ENCODE results near the gene SYTL3.

The SYTL3 gene

GRCh38 chr6:158793432-158793831 is 143.6 kb downstream of the SYTL3 start:
- no peak for DNase-seq (ENCODE audit: low read depth in 2 of 2)

GRCh38 chr6:158795516-158795915 is 145.7 kb downstream of the SYTL3 start:
- no peak for DNase-seq (ENCODE audit: low read depth in 2 of 2)

DNA sequence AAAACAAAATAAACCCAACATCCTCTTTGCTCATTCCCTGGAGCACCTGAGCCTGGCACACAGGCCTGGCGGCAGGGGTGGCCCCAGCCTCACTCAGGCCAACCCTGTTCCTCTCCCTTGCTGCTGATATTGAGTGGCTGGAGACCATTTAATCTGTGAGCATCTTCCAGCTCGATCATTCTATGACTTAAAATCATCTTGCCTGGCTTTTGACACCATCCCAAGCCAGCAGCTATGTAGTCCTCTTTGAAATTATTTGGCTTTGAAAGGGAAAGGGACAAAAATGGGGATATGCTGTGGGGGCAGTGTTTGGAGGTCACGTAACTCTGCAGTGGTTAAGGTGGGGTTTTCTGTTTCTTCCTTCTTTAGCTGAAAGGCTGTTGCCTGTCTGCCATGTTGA is 146.5 kb downstream of the SYTL3 start:
- no peak for DNase-seq (ENCODE audit: low read depth in 2 of 2)

- DNase-seq (ENCODE audit: low read depth in 2 of 2) = no peak
Measured at GRCh38 chr6:158797331-158798310, 147.8 kb downstream of the SYTL3 start.

GRCh38 chr6:158798311-158798710 is 148.5 kb downstream of the SYTL3 start:
- no peak for DNase-seq (ENCODE audit: low read depth in 2 of 2)

DNA sequence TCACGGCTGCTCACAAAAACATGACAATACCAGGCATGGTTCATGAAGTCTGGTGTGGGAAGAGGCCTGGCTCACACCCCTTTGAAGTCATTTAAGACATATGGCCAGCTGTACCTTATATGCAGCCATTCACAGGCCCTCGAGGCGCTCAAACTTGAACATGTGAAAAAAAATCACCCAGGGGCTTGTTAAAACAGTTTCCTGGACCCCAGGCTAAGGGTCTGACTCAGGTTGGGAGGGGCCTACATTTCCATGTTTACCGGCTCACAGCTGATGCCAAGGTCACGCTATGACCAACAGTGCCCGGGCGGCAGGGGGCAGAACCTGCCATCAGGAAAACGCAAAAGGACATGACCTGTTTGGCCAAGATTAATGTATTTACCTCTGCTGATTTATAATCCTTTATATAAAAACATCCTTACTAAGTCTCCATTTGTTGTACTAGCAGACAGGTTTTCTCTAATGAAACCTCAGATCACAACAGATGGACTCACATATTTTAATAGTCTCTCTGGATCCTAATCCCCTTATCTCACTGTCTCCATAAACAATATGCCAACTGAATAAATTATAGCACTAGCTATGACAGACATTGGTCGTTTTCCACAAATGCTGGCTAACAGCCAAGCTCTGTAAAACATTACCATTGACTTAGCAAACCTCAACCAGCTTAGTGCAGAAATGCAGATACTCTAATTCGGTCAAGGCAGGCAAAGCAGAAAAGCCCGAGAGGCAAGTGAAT is 149.4 kb downstream of the SYTL3 start:
- no peak for DNase-seq (ENCODE audit: low read depth in 2 of 2)

- no peak for DNase-seq (ENCODE audit: low read depth in 2 of 2)
Measured at GRCh38 chr6:158801655-158802294, 151.9 kb downstream of the SYTL3 start.

- DNase-seq (ENCODE audit: low read depth in 2 of 2) = no peak
Measured at GRCh38 chr6:158803733-158804143, 153.9 kb downstream of the SYTL3 start.

GRCh38 chr6:158804207-158804606 is 154.4 kb downstream of the SYTL3 start:
- DNase-seq (ENCODE audit: low read depth in 2 of 2) = no peak

DNA sequence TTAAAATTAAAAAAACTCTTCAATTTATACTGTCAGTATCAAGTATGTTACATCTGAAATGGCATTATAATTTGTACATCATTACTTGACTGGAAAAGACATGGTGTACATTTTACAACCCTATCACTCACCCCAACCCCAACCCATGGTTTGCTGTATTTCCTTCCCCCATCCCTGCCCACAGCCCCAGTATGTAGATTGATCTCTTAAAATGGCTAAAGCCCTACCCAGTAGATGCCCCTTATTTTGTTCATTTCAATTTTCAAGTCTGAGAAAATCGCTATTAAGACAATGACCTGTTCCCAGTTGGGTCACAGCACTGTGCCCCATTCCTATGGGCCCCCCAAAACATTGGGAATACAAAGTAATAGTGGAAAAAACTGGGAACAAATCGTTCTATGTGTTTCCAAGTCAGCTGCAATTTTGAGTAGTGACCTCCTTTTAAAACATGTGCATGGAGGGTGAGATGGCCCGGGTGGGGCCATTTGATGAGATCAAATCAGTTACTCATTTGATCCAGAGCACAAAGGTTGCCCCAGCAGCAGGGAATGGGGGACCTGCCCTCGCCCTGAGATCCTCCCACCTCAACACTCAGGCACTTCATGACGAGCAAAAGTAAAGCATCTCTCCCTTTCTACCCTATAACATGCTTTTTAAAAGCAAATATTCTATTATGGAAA is 156.0 kb downstream of the SYTL3 start:
- DNase-seq (ENCODE audit: low read depth in 2 of 2) = no peak

DNA sequence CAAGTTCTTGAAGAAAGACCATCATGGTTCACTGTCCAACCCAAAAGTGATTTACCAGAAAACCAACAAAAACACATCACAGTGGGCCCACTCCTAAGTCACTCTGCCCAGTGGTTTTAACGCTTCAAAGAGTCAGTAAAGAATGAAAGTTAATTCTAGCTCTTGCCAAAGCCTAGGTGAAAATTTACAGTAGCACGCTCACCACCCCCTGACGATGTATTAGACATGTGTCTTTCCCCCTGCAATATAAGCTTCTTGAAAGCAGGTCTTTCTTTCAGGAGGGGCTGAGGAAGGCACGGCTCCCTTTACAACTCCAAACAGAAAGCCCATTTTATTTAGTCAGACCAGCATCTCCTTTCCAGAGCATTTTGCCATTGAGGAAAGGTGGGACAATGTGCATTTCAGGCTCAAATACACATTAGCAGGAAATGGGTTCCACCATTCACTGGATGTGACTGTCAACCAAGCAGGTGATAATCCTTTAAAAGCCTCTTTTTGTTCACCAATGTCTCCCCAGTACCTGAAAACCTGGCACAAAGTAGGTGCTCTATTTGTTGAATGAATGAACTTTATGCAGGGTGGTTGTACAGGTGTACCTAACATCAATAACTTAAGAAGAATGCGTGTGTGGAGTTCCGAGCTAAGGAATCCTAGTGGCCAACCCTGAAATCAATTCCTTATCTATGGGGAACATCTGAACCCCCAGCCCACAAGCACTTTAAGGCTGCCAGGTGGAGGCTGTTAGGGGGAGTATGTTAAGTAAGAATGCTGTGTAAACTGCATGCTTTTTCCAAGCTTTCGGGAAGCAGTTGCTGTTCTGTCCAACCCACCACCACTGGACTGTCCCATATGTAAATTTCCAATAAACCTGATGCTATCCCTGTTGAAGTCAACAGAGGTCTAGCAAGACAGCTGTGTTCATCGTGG is 157.9 kb downstream of the SYTL3 start:
- no peak for DNase-seq (ENCODE audit: low read depth in 2 of 2)

- no peak for DNase-seq (ENCODE audit: low read depth in 2 of 2)
Measured at GRCh38 chr6:158808442-158808833, 158.6 kb downstream of the SYTL3 start.

- DNase-seq (ENCODE audit: low read depth in 2 of 2) = no peak
Measured at GRCh38 chr6:158808941-158809678, 159.3 kb downstream of the SYTL3 start.

DNA sequence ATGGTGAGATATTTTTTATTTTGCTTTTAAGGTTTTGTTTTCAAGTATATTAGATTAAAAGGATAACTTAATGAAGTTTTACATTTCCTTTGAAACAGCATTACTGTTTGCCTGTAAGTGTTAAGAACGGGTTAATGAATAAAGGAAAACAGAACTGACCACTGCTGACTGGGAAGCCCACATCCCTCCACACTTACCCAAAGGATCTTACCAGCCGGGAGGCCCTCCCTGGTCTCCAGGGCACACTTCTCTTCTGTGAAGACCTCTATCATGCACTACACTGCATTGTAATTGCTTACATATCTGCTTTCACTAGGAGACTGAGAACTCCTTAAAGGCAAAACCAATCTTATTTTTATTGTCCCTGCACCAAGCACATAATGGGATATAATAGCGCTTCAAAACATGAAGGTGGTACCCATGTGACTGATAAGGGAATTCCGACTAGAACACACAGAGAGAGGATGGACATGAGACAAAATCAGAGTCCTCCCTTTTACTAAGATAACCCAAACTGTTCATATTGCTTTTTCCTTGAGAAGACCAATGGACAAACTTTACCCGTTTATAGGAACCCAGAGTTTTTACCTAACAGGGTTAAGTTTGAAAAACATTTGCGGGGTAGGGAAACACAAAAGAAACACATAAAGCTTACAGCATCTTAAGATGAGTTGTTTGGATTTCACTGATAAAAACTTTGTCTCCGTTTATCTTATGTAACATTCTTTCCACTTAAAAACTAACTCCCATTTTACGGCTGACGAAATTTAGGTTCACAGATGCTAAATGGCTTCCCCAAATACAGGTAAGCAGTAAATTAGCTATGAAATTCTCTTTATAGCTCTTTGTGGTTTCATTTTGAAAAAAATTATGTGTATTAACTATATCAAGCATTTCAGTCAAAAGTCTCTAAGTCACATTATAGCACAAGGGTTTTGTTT is 160.6 kb downstream of the SYTL3 start:
- DNase-seq (ENCODE audit: low read depth in 2 of 2) = no peak

- DNase-seq (ENCODE audit: low read depth in 2 of 2) = no peak
Measured at GRCh38 chr6:158812611-158813010, 162.8 kb downstream of the SYTL3 start.

DNA sequence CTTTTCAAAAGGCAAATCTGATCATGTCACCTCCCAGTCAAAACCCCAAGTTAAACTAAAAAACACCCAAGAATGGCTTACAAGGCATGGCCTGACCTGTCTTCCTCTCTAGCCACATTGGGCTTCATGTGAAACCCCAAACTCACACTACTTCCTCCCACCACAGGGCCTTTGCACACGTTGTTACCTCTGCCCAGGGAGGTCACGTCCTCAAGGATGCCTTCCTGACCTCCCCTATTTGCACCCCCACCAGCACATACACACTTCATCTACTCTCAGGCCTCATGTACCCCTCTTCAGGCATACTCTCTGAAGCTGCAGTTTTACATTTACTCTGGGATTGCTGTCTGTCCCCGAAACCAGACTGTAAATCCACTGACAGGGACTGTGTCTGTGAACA is 163.2 kb downstream of the SYTL3 start:
- DNase-seq (ENCODE audit: low read depth in 2 of 2) = no peak

Measured in activated CD4-positive, alpha-beta T cell treated with anti-CD3 and anti-CD28 coated beads for 24 hours (primary cell).